ENCODE data around the gene HRC. TPM values are rescaled to one million over a fixed set of nuclear protein-coding genes. Genes with fewer than 3 reads are reported as not detected.
A peak's percentile ranks its signal among the peaks of the same experiment; 100 is the strongest.
"Not testable (repeated sequence)": the region's sequence is repeated elsewhere in the genome, so short reads cannot be mapped to it uniquely, and the experiment has no call there.

The HRC gene
- polyA plus RNA-seq, 3 donors, result not detected

GRCh38 chr19:49148044-49148682 lies 7.0 kb downstream of the HRC start:
- H2AFZ ChIP-seq (ENCODE audit: insufficient read depth, low read depth, low read length, poor library complexity, severe bottlenecking), result no peak overlapping the region
- Mint-ChIP-seq H3K9me3 (peaks cover 6 to 36% (median 23%) of the 10 kb centered on the region in 7 donors), H3K4me1 (peaks cover 41% of the 10 kb centered on the region), H3K27me3 (ENCODE audit: low read depth in 3 of 3) (peaks cover 63 to 74% (median 72%) of the 10 kb centered on the region in 3 donors), H3K27ac (peak overlapping the region in 2 of 7 donors; percentile 10 to 63), H3K36me3 (peaks cover 3 to 4% of the 10 kb centered on the region in 2 donors), H3K4me3 (peak overlapping the region in 1 of 2 donors; percentile 93)
- H3K79me2 ChIP-seq (ENCODE audit: insufficient read depth, low read length), result no peaks in the 10 kb centered on the region
- DNase-seq, result no peak
- no peak overlapping the region for H3K4me3 ChIP-seq (replicated peaks in 1 of 3; ENCODE audit: low read depth in 2 of 3, low read length in 3 of 3)
- TF ChIP-seq CTCF (IDR thresholded peaks at IDR 0.05), result no peak
- H3K36me3 ChIP-seq (replicated peaks in 1 of 2; ENCODE audit: control insufficient read depth in 1 of 2, insufficient read depth in 2 of 2, low read length in 2 of 2), result no peaks in the 10 kb centered on the region
- no peak overlapping the region for H3K27ac ChIP-seq (ENCODE audit: low read depth in 1 of 2, low read length in 2 of 2)
- intact Hi-C loops (cut with micrococcal nuclease), result loop anchor here (5.0 kb wide), 2 partner anchors 36 to 51 kb away; partner anchors contain the start of gene LIN7B (in 1 of the 2)
- no peak overlapping the region for H3K9ac ChIP-seq (ENCODE audit: insufficient read depth, low read length, poor library complexity, severe bottlenecking)
- no peaks in the 10 kb centered on the region for H4K20me1 ChIP-seq (ENCODE audit: insufficient read depth, low read length)
- 76% methylated on average over 11 of the region's 11 CpGs for WGBS (ENCODE audit: insufficient coverage)
- peaks cover 22 to 30% of the 10 kb centered on the region in 2 donors for H3K9me3 ChIP-seq (replicated peaks in 1 of 2; ENCODE audit: control insufficient read depth in 1 of 2, insufficient read depth in 1 of 2, low read length in 2 of 2)
- no peak overlapping the region for H3K4me2 ChIP-seq (replicated peaks; ENCODE audit: extremely low read depth, low read length, poor library complexity, severe bottlenecking)
- H3K4me1 ChIP-seq (ENCODE audit: control insufficient read depth in 1 of 2, insufficient read depth in 2 of 2, low read length in 2 of 2), result peaks cover 39 to 47% of the 10 kb centered on the region in 2 donors
- H3K27me3 ChIP-seq (ENCODE audit: control insufficient read depth in 2 of 2, insufficient read depth in 2 of 2, low read length in 2 of 2), result peaks cover 13 to 53% of the 10 kb centered on the region in 2 donors

- H3K4me3 Mint-ChIP-seq, result peak overlapping the region in 1 of 2 donors; percentile 46
- intact Hi-C loops (cut with micrococcal nuclease), result loop anchor here (2.0 to 5.0 kb wide), 3 partner anchors 34 to 50 kb away; partner anchors contain the start of gene LIN7B (in 1 of the 2)
- H3K36me3 Mint-ChIP-seq; H3K4me2 ChIP-seq (replicated peaks; ENCODE audit: extremely low read depth, low read length, poor library complexity, severe bottlenecking); H4K20me1 ChIP-seq (ENCODE audit: insufficient read depth, low read length); H2AFZ ChIP-seq (ENCODE audit: insufficient read depth, low read depth, low read length, poor library complexity, severe bottlenecking); H3K4me3 ChIP-seq (replicated peaks in 1 of 3; ENCODE audit: low read depth in 2 of 3, low read length in 3 of 3); H3K36me3 ChIP-seq (replicated peaks in 1 of 2; ENCODE audit: control insufficient read depth in 1 of 2, insufficient read depth in 2 of 2, low read length in 2 of 2); H3K9ac ChIP-seq (ENCODE audit: insufficient read depth, low read length, poor library complexity, severe bottlenecking); DNase-seq; H3K79me2 ChIP-seq (ENCODE audit: insufficient read depth, low read length); H3K27ac ChIP-seq (ENCODE audit: low read depth in 1 of 2, low read length in 2 of 2); H3K27ac Mint-ChIP-seq: not testable (repeated sequence)
- H3K27me3 Mint-ChIP-seq (ENCODE audit: low read depth in 3 of 3), result peaks cover 61 to 70% (median 62%) of the 10 kb centered on the region in 3 donors
- WGBS (ENCODE audit: insufficient coverage), result 55% methylated on average over 7 of the region's 7 CpGs
- peaks cover 40 to 45% of the 10 kb centered on the region in 2 donors for H3K4me1 ChIP-seq (ENCODE audit: control insufficient read depth in 1 of 2, insufficient read depth in 2 of 2, low read length in 2 of 2)
- H3K4me1 Mint-ChIP-seq, result peaks cover 43% of the 10 kb centered on the region
- H3K27me3 ChIP-seq (ENCODE audit: control insufficient read depth in 2 of 2, insufficient read depth in 2 of 2, low read length in 2 of 2), result peaks cover 12 to 46% of the 10 kb centered on the region in 2 donors
- H3K9me3 ChIP-seq (replicated peaks in 1 of 2; ENCODE audit: control insufficient read depth in 1 of 2, insufficient read depth in 1 of 2, low read length in 2 of 2), result peaks cover 13 to 23% of the 10 kb centered on the region in 2 donors
- peaks cover 2 to 27% (median 13%) of the 10 kb centered on the region in 7 donors for H3K9me3 Mint-ChIP-seq
Measured at GRCh38 chr19:49146408-49146770, 8.8 kb downstream of the HRC start.

Data from CD14-positive monocyte (primary cell).